GM12878 (cell line): Measurements from ENCODE around the gene FSHR. TPM values are rescaled to one million over a fixed set of nuclear protein-coding genes. Genes with fewer than 3 reads are reported as not detected.
A peak's percentile ranks its signal among the peaks of the same experiment; 100 is the strongest.

Source experiments
- ATAC-seq: fragments of 200-7000 bp; cut with Tn5 transposase; 3 replicates; pipeline ENCODE4 v1.9.1; 2020; ENCODE audit warnings: mild to moderate bottlenecking, moderate library complexity
- BruUV-seq: library from RNA; stranded (reverse); fragments of 400-500 nt; replicated peaks from 2 replicates; lab custom pipeline; 2021; lab: Mats Ljungman, UMichigan
- CTCF ChIA-PET: fragments of 300-600 bp; sonication (Branson Sonifier 250); formaldehyde crosslinking; extraction: SDS; loops from one replicate; lab custom pipeline; 2021; ENCODE audit warnings: inconsistent platforms; lab: Yijun Ruan, JAX
- POLR2A ChIA-PET: fragments of 350-600 bp; formaldehyde crosslinking; extraction: SDS; loops from one replicate; lab custom pipeline; 2021; ENCODE audit warnings: inconsistent platforms; lab: Charles Lee
- RAD21 ChIA-PET: fragments of 300-600 bp; sonication (Branson Sonifier 250); formaldehyde crosslinking; loops from one replicate; lab custom pipeline; 2023; ENCODE audit warnings: antibody characterized with exemption; ENCODE audit not compliant: unreplicated experiment; lab: Charles Lee
- SMC1A ChIA-PET: fragments of 300-600 bp; sonication (Branson Sonifier 250); formaldehyde crosslinking; loops from one replicate; lab custom pipeline; 2023; ENCODE audit not compliant: unreplicated experiment, uncharacterized antibody; lab: Charles Lee
- DNase-seq: peaks from one replicate; pipeline ENCODE4 v3.0.0-alpha.2; 2011; ENCODE audit warnings: low read depth, low spot score
- FAIRE-seq: peaks from 3 replicates; lab custom pipeline; 2011; peaks lifted over from hg19 to GRCh38; lab: Jason Lieb, UNC
- H2AFZ ChIP-seq: 2 replicates; pipeline ENCODE4 v1.6.0; 2011; ENCODE audit warnings: low read depth, low read length, control low read depth; ENCODE audit not compliant: control insufficient read depth
- H3K27ac ChIP-seq: 2 replicates; pipeline ENCODE4 v1.5.1; 2011; ENCODE audit warnings: control low read depth; ENCODE audit not compliant: control insufficient read depth, insufficient read depth
- H3K27me3 ChIP-seq, 2 experiments: replicated peaks in 1 of 2; 2 replicates each; pipeline versions ENCODE4 v1.6.0 to v1.6.1; 2011; ENCODE audit warnings: low read length in 1 of 2; ENCODE audit not compliant: control insufficient read depth in 2 of 2, insufficient read depth in 2 of 2
- H3K36me3 ChIP-seq, 2 experiments: 2 replicates each; pipeline ENCODE4 v1.5.1; 2011; ENCODE audit warnings: low read length in 1 of 2; ENCODE audit not compliant: control insufficient read depth in 2 of 2, insufficient read depth in 2 of 2
- H3K4me1 ChIP-seq: 2 replicates; pipeline ENCODE4 v1.6.1; 2011; ENCODE audit warnings: mild to moderate bottlenecking, low read length, moderate library complexity, mixed read lengths; ENCODE audit not compliant: control insufficient read depth, insufficient read depth
- H3K4me2 ChIP-seq: 2 replicates; pipeline ENCODE4 v1.6.0; 2011; ENCODE audit warnings: control low read depth; ENCODE audit not compliant: control insufficient read depth, insufficient read depth
- H3K4me3 ChIP-seq: fragments of 200-600 bp; sonication (generic); 2 replicates; pipeline ENCODE4 v1.5.1; 2016
- H3K79me2 ChIP-seq: 2 replicates; pipeline ENCODE4 v1.6.0; 2011; ENCODE audit warnings: low read length; ENCODE audit not compliant: control insufficient read depth, insufficient read depth
- H3K9ac ChIP-seq: 2 replicates; pipeline ENCODE4 v1.8.0; 2011; ENCODE audit warnings: low read length, control low read depth, mixed read lengths; ENCODE audit not compliant: control insufficient read depth, insufficient read depth
- H3K9me3 ChIP-seq: replicated peaks from 3 replicates; pipeline ENCODE4 v1.5.1; 2011; ENCODE audit warnings: mild to moderate bottlenecking, low read length; ENCODE audit not compliant: control insufficient read depth, insufficient read depth
- H4K20me1 ChIP-seq: 2 replicates; pipeline ENCODE4 v1.6.0; 2011; ENCODE audit not compliant: control insufficient read depth, insufficient read depth
- KDM1A ChIP-seq: fragments of 200-600 bp; sonication (generic); IDR thresholded peaks from 2 replicates; pipeline ENCODE4 v1.6.1; 2016; ENCODE audit warnings: borderline replicate concordance
- POLR2AphosphoS2 ChIP-seq: IDR thresholded peaks from 2 replicates; pipeline ENCODE4 v1.6.1; 2011; ENCODE audit warnings: low read depth, mild to moderate bottlenecking, low read length, improper control_type of control experiment, moderate library complexity
- SPI1 ChIP-seq: IDR thresholded peaks from 2 replicates; pipeline ENCODE4 v1.6.1; 2011; ENCODE audit warnings: low read depth, mild to moderate bottlenecking, low read length, moderate library complexity, borderline replicate concordance; ENCODE audit not compliant: insufficient read depth
- ZNF24 ChIP-seq: fragments of 450-650 bp; IDR thresholded peaks from 2 replicates; pipeline ENCODE4 v1.6.1; 2017; ENCODE audit warnings: antibody characterized with exemption, mild to moderate bottlenecking
- WGBS: methylation state at CpG from one replicate; pipeline ENCODE4 v1.1.6; 2016; ENCODE audit warnings: low lambda C conversion rate; ENCODE audit not compliant: insufficient replicate concordance, insufficient coverage; ENCODE audit errors: missing lambda C conversion rate; 5-methylcytosine and 5-hydroxymethylcytosine counted together
- in situ Hi-C: fragments of 300-500 bp; cut with MboI; formaldehyde crosslinking; loops from 9 replicates; pipeline ENCODE4 v1.14.3; 2018; ENCODE audit warnings: mixed read lengths
- intact Hi-C: fragments of 100-400 bp; cut with micrococcal nuclease; formaldehyde crosslinking; loops from one replicate; pipeline ENCODE4 v1.14.2; 2022; ENCODE audit not compliant: unreplicated experiment
- polyA plus RNA-seq, 11 experiments: library from polyadenylated mRNA; depleted of rRNA in 4 of 11; unstranded in 6 of 11; stranded (reverse) in 5 of 11; fragments of >200 nt; fragmentation: Nextera tagmentation in 4 of 11; fragmentation: Illumina TruSeq in 1 of 11; extraction: Ambion mirVana in 4 of 11; extraction: Trizol in 1 of 11; gene quantifications; 1 replicate in 1 of 11; 2 replicates in 10 of 11; pipeline versions ENCODE4 v1.2.1 to v1.2.3, GENCODE V29; 2011 to 2016; ENCODE audit warnings: inconsistent platforms in 2 of 11, missing spikeins in 2 of 11, low read depth in 1 of 11
- total RNA-seq, 4 experiments: library from RNA; depleted of rRNA in 3 of 4; stranded (reverse); fragments of >200 nt in 3 of 4; fragmentation: Illumina TruSeq in 1 of 4; extraction: Trizol in 1 of 4; gene quantifications; 2 replicates each; pipeline versions ENCODE4 v1.2.1 to v1.2.3, GENCODE V29; 2013 to 2021
- TF ChIP-seq, protein P1 (sequence below): IDR thresholded peaks from 2 replicates; pipeline ENCODE4 v1.6.1; 2011; ENCODE audit warnings: low read depth, low read length, improper control_type of control experiment, borderline replicate concordance
- TF ChIP-seq, protein P2 (sequence below): fragments of 450-650 bp; IDR thresholded peaks from 2 replicates; pipeline ENCODE4 v1.6.1; 2016; ENCODE audit warnings: mild to moderate bottlenecking
- TF ChIP-seq, protein P3 (sequence below): fragments of 450-650 bp; IDR thresholded peaks from 2 replicates; pipeline ENCODE4 v1.6.1; 2017; ENCODE audit warnings: mild to moderate bottlenecking, low read depth, inconsistent platforms; ENCODE audit not compliant: poor library complexity, severe bottlenecking
- TF ChIP-seq, protein P4 (sequence below): fragments of 450-650 bp; formaldehyde crosslinking; IDR thresholded peaks from 2 replicates; pipeline ENCODE4 v1.4.0; 2020; ENCODE audit warnings: mild to moderate bottlenecking, moderate library complexity

The FSHR gene
- total and polyA plus RNA-seq, 10 of the 15 experiments (the other 5 are each of a cell fraction or from before 2014, with no cell fraction given): not detected

DNA sequence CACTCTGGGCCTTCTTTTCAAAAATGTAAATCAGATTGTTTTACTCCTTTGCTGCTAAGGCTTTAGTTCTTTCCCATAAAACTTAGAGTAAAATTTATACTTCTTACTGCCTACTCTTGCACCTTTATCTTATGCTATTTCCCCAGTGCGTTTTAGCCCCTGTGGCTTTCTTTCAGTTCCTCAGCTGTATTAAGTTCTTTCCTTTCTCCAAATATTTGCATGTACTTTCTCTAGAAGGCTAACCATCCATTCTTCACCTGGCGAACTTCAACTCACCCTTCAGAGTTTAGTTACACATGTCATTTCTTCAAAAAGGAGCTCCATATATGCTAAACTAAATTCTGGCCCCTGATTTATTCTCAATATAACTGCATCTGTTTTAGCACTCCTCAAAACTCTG is 160.7 kb downstream of the FSHR start:
- Histone ChIP-seq H3K4me1 (peaks cover 22% of the 10 kb centered on the region; the same call in 1 of the 2 replicates), H4K20me1 (no peaks in the 10 kb centered on the region), H3K79me2 (no peaks in the 10 kb centered on the region), H3K9me3 (no peaks in the 10 kb centered on the region), H3K9ac (no peak overlapping the region), H3K4me3 (no peak overlapping the region), H2AFZ (no peak overlapping the region)
- SMC1A ChIA-PET: no interaction called here
- FAIRE-seq (no peak), ATAC-seq (no peak; the same call in 2 of the 3 replicates)
- RAD21 ChIA-PET: interaction anchor here (0.6 kb wide), 1 partner anchor 34 kb away, joined by 4 read pairs; no protein-coding TSS in a partner anchor
- CTCF ChIA-PET: no interaction called here
- POLR2A ChIA-PET: no interaction called here
- BruUV-seq: no TSS peak
- intact Hi-C loops: no loop called here
- TF ChIP-seq ZNF24 (no peak), POLR2AphosphoS2 (no peak), KDM1A (no peak), SPI1 (no peak)
- TF ChIP-seq, protein P1, sequence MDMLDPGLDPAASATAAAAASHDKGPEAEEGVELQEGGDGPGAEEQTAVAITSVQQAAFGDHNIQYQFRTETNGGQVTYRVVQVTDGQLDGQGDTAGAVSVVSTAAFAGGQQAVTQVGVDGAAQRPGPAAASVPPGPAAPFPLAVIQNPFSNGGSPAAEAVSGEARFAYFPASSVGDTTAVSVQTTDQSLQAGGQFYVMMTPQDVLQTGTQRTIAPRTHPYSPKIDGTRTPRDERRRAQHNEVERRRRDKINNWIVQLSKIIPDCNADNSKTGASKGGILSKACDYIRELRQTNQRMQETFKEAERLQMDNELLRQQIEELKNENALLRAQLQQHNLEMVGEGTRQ: no peak
- TF ChIP-seq, protein P2, sequence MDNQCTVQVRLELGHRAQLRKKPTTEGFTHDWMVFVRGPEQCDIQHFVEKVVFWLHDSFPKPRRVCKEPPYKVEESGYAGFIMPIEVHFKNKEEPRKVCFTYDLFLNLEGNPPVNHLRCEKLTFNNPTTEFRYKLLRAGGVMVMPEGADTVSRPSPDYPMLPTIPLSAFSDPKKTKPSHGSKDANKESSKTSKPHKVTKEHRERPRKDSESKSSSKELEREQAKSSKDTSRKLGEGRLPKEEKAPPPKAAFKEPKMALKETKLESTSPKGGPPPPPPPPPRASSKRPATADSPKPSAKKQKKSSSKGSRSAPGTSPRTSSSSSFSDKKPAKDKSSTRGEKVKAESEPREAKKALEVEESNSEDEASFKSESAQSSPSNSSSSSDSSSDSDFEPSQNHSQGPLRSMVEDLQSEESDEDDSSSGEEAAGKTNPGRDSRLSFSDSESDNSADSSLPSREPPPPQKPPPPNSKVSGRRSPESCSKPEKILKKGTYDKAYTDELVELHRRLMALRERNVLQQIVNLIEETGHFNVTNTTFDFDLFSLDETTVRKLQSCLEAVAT: no peak
- TF ChIP-seq, protein P3, sequence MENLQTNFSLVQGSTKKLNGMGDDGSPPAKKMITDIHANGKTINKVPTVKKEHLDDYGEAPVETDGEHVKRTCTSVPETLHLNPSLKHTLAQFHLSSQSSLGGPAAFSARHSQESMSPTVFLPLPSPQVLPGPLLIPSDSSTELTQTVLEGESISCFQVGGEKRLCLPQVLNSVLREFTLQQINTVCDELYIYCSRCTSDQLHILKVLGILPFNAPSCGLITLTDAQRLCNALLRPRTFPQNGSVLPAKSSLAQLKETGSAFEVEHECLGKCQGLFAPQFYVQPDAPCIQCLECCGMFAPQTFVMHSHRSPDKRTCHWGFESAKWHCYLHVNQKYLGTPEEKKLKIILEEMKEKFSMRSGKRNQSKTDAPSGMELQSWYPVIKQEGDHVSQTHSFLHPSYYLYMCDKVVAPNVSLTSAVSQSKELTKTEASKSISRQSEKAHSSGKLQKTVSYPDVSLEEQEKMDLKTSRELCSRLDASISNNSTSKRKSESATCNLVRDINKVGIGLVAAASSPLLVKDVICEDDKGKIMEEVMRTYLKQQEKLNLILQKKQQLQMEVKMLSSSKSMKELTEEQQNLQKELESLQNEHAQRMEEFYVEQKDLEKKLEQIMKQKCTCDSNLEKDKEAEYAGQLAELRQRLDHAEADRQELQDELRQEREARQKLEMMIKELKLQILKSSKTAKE: no peak
- TF ChIP-seq, protein P4, sequence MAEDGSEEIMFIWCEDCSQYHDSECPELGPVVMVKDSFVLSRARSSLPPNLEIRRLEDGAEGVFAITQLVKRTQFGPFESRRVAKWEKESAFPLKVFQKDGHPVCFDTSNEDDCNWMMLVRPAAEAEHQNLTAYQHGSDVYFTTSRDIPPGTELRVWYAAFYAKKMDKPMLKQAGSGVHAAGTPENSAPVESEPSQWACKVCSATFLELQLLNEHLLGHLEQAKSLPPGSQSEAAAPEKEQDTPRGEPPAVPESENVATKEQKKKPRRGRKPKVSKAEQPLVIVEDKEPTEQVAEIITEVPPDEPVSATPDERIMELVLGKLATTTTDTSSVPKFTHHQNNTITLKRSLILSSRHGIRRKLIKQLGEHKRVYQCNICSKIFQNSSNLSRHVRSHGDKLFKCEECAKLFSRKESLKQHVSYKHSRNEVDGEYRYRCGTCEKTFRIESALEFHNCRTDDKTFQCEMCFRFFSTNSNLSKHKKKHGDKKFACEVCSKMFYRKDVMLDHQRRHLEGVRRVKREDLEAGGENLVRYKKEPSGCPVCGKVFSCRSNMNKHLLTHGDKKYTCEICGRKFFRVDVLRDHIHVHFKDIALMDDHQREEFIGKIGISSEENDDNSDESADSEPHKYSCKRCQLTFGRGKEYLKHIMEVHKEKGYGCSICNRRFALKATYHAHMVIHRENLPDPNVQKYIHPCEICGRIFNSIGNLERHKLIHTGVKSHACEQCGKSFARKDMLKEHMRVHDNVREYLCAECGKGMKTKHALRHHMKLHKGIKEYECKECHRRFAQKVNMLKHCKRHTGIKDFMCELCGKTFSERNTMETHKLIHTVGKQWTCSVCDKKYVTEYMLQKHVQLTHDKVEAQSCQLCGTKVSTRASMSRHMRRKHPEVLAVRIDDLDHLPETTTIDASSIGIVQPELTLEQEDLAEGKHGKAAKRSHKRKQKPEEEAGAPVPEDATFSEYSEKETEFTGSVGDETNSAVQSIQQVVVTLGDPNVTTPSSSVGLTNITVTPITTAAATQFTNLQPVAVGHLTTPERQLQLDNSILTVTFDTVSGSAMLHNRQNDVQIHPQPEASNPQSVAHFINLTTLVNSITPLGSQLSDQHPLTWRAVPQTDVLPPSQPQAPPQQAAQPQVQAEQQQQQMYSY (CRISPR knock-in tag): no peak
- TF ChIP-seq, all 136 proteins: peak for 0
- H3K4me2 ChIP-seq: peak overlapping the region; percentile 11; the same call in 1 of the 2 replicates
- 0% methylated on average over 2 of the region's 2 CpGs for WGBS
- H3K27ac ChIP-seq: no peak overlapping the region
- in situ Hi-C loops: no loop called here
- DNase-seq: no peak
- no peaks in the 10 kb centered on the region for H3K27me3 ChIP-seq
- H3K36me3 ChIP-seq: no peaks in the 10 kb centered on the region
